ENCODE data around the gene NTM. TPM values are rescaled to one million over a fixed set of nuclear protein-coding genes. Genes with fewer than 3 reads are reported as not detected.

Gene NTM
- polyA plus RNA-seq, 1 donor (not counting 4 experiments of a cell fraction or from before 2014, with no cell fraction given) = 47.9 TPM

DNA sequence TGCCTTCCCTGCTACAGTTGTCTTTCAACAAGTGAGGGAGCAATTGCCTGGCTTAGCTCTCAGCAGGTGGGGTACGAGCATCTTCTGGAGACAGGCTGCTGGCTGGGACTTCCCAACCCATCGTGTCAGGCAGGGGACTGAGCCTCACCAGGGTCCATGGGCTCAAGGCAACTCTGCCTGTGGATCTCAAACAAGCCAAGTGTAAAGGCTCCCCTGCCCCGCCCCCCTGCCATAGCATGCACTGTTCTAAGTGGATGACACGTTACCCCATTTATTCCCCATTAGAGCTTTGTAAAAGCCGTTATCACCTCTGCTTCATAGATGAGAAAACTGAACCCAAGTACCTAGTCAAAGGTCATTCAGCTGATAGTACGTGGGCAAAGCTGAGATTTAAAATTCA, 222.9 kb downstream of the NTM start:
- DNase-seq (ENCODE audit: low read depth, low spot score) = no peak
- Histone ChIP-seq H3K27me3 (ENCODE audit: control insufficient read depth, extremely low read depth, insufficient read depth, low read length) (no peaks in the 10 kb centered on the region), H3K4me2 (ENCODE audit: control insufficient read depth, extremely low read depth, insufficient read depth, low read depth, low read length) (no peak overlapping the region), H3K9me3 (ENCODE audit: control insufficient read depth, low read depth, low read length) (no peaks in the 10 kb centered on the region), H2AFZ (ENCODE audit: control insufficient read depth, low read length) (no peak overlapping the region), H3K79me2 (ENCODE audit: control insufficient read depth, insufficient read depth, low read length) (no peaks in the 10 kb centered on the region), H4K20me1 (ENCODE audit: control insufficient read depth, extremely low read depth, insufficient read depth, low read length) (no peaks in the 10 kb centered on the region), H3K4me1 (ENCODE audit: control insufficient read depth, extremely low read depth, insufficient read depth, low read length) (no peaks in the 10 kb centered on the region), H3K27ac (ENCODE audit: control insufficient read depth, insufficient read depth, low read length) (no peak overlapping the region), H3K4me3 (ENCODE audit: control insufficient read depth in 2 of 3, extremely low read depth in 1 of 3, insufficient read depth in 2 of 3, low read depth in 1 of 3, low read length in 3 of 3) (no peak overlapping the region), H3K9me1 (ENCODE audit: control insufficient read depth, extremely low read depth, insufficient read depth, low read length) (no peaks in the 10 kb centered on the region), H3K36me3 (ENCODE audit: control insufficient read depth in 2 of 2, extremely low read depth in 1 of 2, insufficient read depth in 2 of 2, low read length in 2 of 2) (no peaks in the 10 kb centered on the region), H3K9ac (ENCODE audit: control insufficient read depth, extremely low read depth, insufficient read depth, low read length) (no peak overlapping the region)
- no peak for FAIRE-seq
- TF ChIP-seq CTCF (optimal IDR thresholded peaks at IDR 0.05 in 1 of 3, IDR thresholded peaks at IDR 0.05 in 1 of 3, conservative IDR thresholded peaks at IDR 0.05 in 1 of 3; ENCODE audit: extremely low read depth in 1 of 3, insufficient read depth in 2 of 3, low read length in 3 of 3) (no peak), EZH2 (IDR thresholded peaks at IDR 0.05; ENCODE audit: low read length) (no peak)
- dilution Hi-C loops (cut with MboI; ENCODE audit: extremely low pct_ligation_motif_present, low sequenced_read_pairs) = no loop called here

GRCh38 chr11:131595797-131596196, 225.4 kb downstream of the NTM start:
- H4K20me1 ChIP-seq (ENCODE audit: control insufficient read depth, extremely low read depth, insufficient read depth, low read length) = no peaks in the 10 kb centered on the region
- H3K4me1 ChIP-seq (ENCODE audit: control insufficient read depth, extremely low read depth, insufficient read depth, low read length) = no peaks in the 10 kb centered on the region
- H3K4me3 ChIP-seq (ENCODE audit: control insufficient read depth in 2 of 3, extremely low read depth in 1 of 3, insufficient read depth in 2 of 3, low read depth in 1 of 3, low read length in 3 of 3) = no peak overlapping the region
- DNase-seq (ENCODE audit: low read depth, low spot score) = no peak
- no peaks in the 10 kb centered on the region for H3K79me2 ChIP-seq (ENCODE audit: control insufficient read depth, insufficient read depth, low read length)
- H3K36me3 ChIP-seq (ENCODE audit: control insufficient read depth in 2 of 2, extremely low read depth in 1 of 2, insufficient read depth in 2 of 2, low read length in 2 of 2) = no peaks in the 10 kb centered on the region
- no peaks in the 10 kb centered on the region for H3K27me3 ChIP-seq (ENCODE audit: control insufficient read depth, extremely low read depth, insufficient read depth, low read length)
- no peaks in the 10 kb centered on the region for H3K9me1 ChIP-seq (ENCODE audit: control insufficient read depth, extremely low read depth, insufficient read depth, low read length)
- FAIRE-seq = no peak
- H3K4me2 ChIP-seq (ENCODE audit: control insufficient read depth, extremely low read depth, insufficient read depth, low read depth, low read length) = no peak overlapping the region
- TF ChIP-seq EZH2 (IDR thresholded peaks at IDR 0.05; ENCODE audit: low read length) (no peak), CTCF (optimal IDR thresholded peaks at IDR 0.05 in 1 of 3, IDR thresholded peaks at IDR 0.05 in 1 of 3, conservative IDR thresholded peaks at IDR 0.05 in 1 of 3; ENCODE audit: extremely low read depth in 1 of 3, insufficient read depth in 2 of 3, low read length in 3 of 3) (no peak)
- H2AFZ ChIP-seq (ENCODE audit: control insufficient read depth, low read length) = no peak overlapping the region
- dilution Hi-C loops (cut with MboI; ENCODE audit: extremely low pct_ligation_motif_present, low sequenced_read_pairs) = no loop called here
- H3K27ac ChIP-seq (ENCODE audit: control insufficient read depth, insufficient read depth, low read length) = no peak overlapping the region
- no peak overlapping the region for H3K9ac ChIP-seq (ENCODE audit: control insufficient read depth, extremely low read depth, insufficient read depth, low read length)
- no peaks in the 10 kb centered on the region for H3K9me3 ChIP-seq (ENCODE audit: control insufficient read depth, low read depth, low read length)
